Body of pancreas (tissue), 4 donors: Measurements from ENCODE around the gene SLC30A4. TPM values are rescaled to one million over a fixed set of nuclear protein-coding genes. Genes with fewer than 3 reads are reported as not detected.
"Not testable (repeated sequence)": the region's sequence is repeated elsewhere in the genome, so short reads cannot be mapped to it uniquely, and the experiment has no call there.

Source experiments
- ATAC-seq: fragments of 150-250 bp; one replicate; pipeline ENCODE4 v1.9.1; 2016
- DNase-seq, 4 donors: peaks; one replicate each; pipeline ENCODE4 v3.0.0-alpha.2; 2019
- H3K27ac ChIP-seq, 4 donors: fragments of 200-600 bp; sonication (generic); 1 replicate in 3 of 4; 2 replicates in 1 of 4; pipeline versions ENCODE4 v1.5.1 to v1.6.1; 2016 to 2019; ENCODE audit warnings: mild to moderate bottlenecking in 1 of 4, mixed read lengths in 1 of 4, moderate library complexity in 1 of 4
- H3K27me3 ChIP-seq, 2 donors: fragments of 200-600 bp; sonication (generic); one replicate each; pipeline ENCODE4 v1.6.0; 2016; ENCODE audit warnings: mild to moderate bottlenecking in 1 of 2
- H3K36me3 ChIP-seq, 2 donors: fragments of 200-600 bp; sonication (generic); replicated peaks in 1 of 2; 2 replicates each; pipeline ENCODE4 v1.5.1; 2016; ENCODE audit warnings: low read depth in 2 of 2; ENCODE audit not compliant: insufficient read depth in 1 of 2
- H3K4me1 ChIP-seq: fragments of 200-600 bp; sonication (generic); one replicate; pipeline ENCODE4 v1.6.0; 2016
- H3K4me3 ChIP-seq, 2 donors: fragments of 200-600 bp; sonication (generic); 1 replicate in 1 of 2; 2 replicates in 1 of 2; pipeline ENCODE4 v1.5.1; 2016 to 2019
- H3K9me3 ChIP-seq, 3 donors: fragments of 200-600 bp; sonication (generic); 1 replicate in 2 of 3; 2 replicates in 1 of 3; pipeline ENCODE4 v1.5.1; 2016
- CTCF ChIP-seq, 7 experiments: fragments of 450-650 bp in 4 of 7; fragments of 200-600 bp in 3 of 7; sonication (generic) in 3 of 7; IDR thresholded peaks; one replicate each; pipeline ENCODE4 v1.5.1; 2016 to 2019; ENCODE audit warnings: antibody characterized with exemption in 7 of 7
- POLR2A ChIP-seq, 3 donors: fragments of 450-650 bp; IDR thresholded peaks; one replicate each; pipeline ENCODE4 v1.6.1; 2016; ENCODE audit warnings: antibody characterized with exemption in 3 of 3, mild to moderate bottlenecking in 2 of 3
- WGBS, 2 donors: methylation state at CpG; one replicate each; pipeline ENCODE4 v1.1.5; 2017; 5-methylcytosine and 5-hydroxymethylcytosine counted together
- intact Hi-C: fragments of 100-400 bp; cut with DNase I; formaldehyde crosslinking; loops from one replicate; pipeline ENCODE4 v1.15.1; 2023
- total RNA-seq, 2 donors: library from RNA; depleted of rRNA; stranded (reverse); fragments of >200 nt; gene quantifications; one replicate each; pipeline ENCODE4 v1.1.0, GENCODE V29; 2016

Gene SLC30A4
- total RNA-seq, 2 donors from 2014 or later: 2.0 to 2.6 TPM

- Histone ChIP-seq H3K4me1 (peaks cover 18% of the 10 kb centered on the region), H3K36me3 (no peaks in the 10 kb centered on the region), H3K27me3 (no peaks in the 10 kb centered on the region), H3K27ac (peak overlapping the region in 3 of 4 donors; percentile 71 to 78 (median 72)), H3K4me3 (peak overlapping the region; percentile 39 to 61), H3K9me3 (no peaks in the 10 kb centered on the region)
- 1 to 2% methylated on average over 14 to 27 of the region's 27 CpGs for WGBS, 2 donors
- ATAC-seq (no peak), DNase-seq (no peak)
- no peak for TF ChIP-seq POLR2A (IDR thresholded peaks at IDR 0.05)
- intact Hi-C loops: no loop called here
Measured at GRCh38 chr15:45521596-45522327, 793 bp downstream of the SLC30A4 start.

- no peak for DNase-seq
- intact Hi-C loops: no loop called here
- 70 to 76% methylated on average over 4 of the region's 4 CpGs for WGBS, 2 donors
- H3K36me3 ChIP-seq: no peaks in the 10 kb centered on the region
- no peaks in the 10 kb centered on the region for H3K4me1 ChIP-seq
- H3K27ac ChIP-seq: no peak overlapping the region
- no peak for TF ChIP-seq POLR2A (IDR thresholded peaks at IDR 0.05)
- TF ChIP-seq CTCF (IDR thresholded peaks at IDR 0.05): no peak
- H3K9me3 ChIP-seq: no peaks in the 10 kb centered on the region
- H3K4me3 ChIP-seq: no peak overlapping the region
- no peaks in the 10 kb centered on the region for H3K27me3 ChIP-seq
- no peak for ATAC-seq
Measured at GRCh38 chr15:45510758-45511280, 11.7 kb downstream of the SLC30A4 start.

- H3K27me3 ChIP-seq, ATAC-seq, DNase-seq, H3K36me3 ChIP-seq, H3K9me3 ChIP-seq, H3K4me1 ChIP-seq, H3K4me3 ChIP-seq, H3K27ac ChIP-seq, intact Hi-C loops: not testable (repeated sequence)
- WGBS, 2 donors: 93 to 97% methylated on average over 6 of the region's 6 CpGs
Measured at GRCh38 chr15:45507143-45507542, 15.4 kb downstream of the SLC30A4 start.

GRCh38 chr15:45499426-45499825 lies 23.1 kb downstream of the SLC30A4 start:
- H3K4me1 ChIP-seq: no peaks in the 10 kb centered on the region
- H3K27ac ChIP-seq: no peak overlapping the region
- intact Hi-C loops: no loop called here
- DNase-seq (no peak), ATAC-seq (no peak)
- no peak overlapping the region for H3K4me3 ChIP-seq
- 90 to 91% methylated on average over 4 of the region's 4 CpGs for WGBS, 2 donors
- H3K9me3 ChIP-seq: no peaks in the 10 kb centered on the region
- no peak for TF ChIP-seq POLR2A (IDR thresholded peaks at IDR 0.05)
- H3K27me3 ChIP-seq: no peaks in the 10 kb centered on the region
- H3K36me3 ChIP-seq: no peaks in the 10 kb centered on the region

- intact Hi-C loops: no loop called here
- Histone ChIP-seq H3K27me3 (no peaks in the 10 kb centered on the region), H3K4me3 (no peak overlapping the region), H3K9me3 (no peaks in the 10 kb centered on the region), H3K27ac (no peak overlapping the region), H3K36me3 (no peaks in the 10 kb centered on the region), H3K4me1 (no peaks in the 10 kb centered on the region)
- ATAC-seq: no peak
- TF ChIP-seq POLR2A (IDR thresholded peaks at IDR 0.05) (no peak), CTCF (IDR thresholded peaks at IDR 0.05) (no peak)
- 73 to 82% methylated on average over 1 of the region's 1 CpG for WGBS, 2 donors
- no peak for DNase-seq
Measured at GRCh38 chr15:45498701-45499100, 23.9 kb downstream of the SLC30A4 start.

GRCh38 chr15:45497261-45497660 lies 25.3 kb downstream of the SLC30A4 start:
- Histone ChIP-seq H3K4me3 (no peak overlapping the region), H3K36me3 (no peaks in the 10 kb centered on the region), H3K4me1 (no peaks in the 10 kb centered on the region), H3K9me3 (no peaks in the 10 kb centered on the region), H3K27me3 (no peaks in the 10 kb centered on the region), H3K27ac (no peak overlapping the region)
- DNase-seq: no peak
- no peak for TF ChIP-seq CTCF (IDR thresholded peaks at IDR 0.05)
- TF ChIP-seq POLR2A (IDR thresholded peaks at IDR 0.05): no peak
- WGBS, 2 donors: 94 to 97% methylated on average over 3 of the region's 3 CpGs
- no peak for ATAC-seq
- intact Hi-C loops: no loop called here
